ENCODE measurements around the gene CCNQ. TPM values are rescaled to one million over a fixed set of nuclear protein-coding genes. Genes with fewer than 3 reads are reported as not detected.

Gene CCNQ
- polyA plus RNA-seq, 1 of the 3 experiments (the other 2 are of a cell fraction), result 45.3 TPM

DNA sequence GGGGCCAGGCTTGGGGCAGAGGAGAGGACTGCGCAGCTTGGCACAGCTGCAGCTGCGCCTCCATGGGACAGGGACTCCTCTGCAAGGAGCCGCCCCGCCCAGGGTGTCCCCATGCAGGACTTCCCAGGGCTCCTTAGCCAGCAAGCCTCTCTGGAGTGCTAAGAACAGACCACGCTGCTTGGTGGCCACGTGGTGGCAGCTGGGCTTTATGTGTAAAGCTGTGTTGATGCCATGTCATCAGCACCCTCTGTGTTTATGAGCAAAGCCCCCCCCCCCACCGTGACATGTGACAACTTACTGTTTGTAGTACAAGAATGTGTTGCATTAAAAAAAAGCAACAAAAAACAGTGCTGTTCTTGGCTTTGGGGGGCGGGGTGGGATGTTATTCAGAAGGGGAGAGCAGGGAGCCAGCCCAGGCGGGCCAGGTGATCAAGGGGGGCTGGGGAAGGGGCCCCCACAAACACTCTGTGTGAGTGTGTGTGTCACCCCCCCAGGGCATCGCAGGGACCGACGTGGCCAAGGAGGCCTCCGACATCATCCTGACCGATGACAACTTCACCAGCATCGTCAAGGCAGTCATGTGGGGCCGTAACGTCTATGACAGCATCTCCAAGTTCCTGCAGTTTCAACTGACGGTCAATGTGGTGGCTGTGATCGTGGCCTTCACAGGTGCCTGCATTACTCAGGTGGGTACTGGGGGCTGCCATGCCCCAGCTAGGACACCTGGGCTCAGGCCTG, 41.2 kb downstream of the CCNQ start (continued):
- TF ChIP-seq CTCF (IDR thresholded peaks at IDR 0.05) (no peak), PBX3 (IDR thresholded peaks at IDR 0.05) (no peak), MXI1 (IDR thresholded peaks at IDR 0.05; ENCODE audit: low read depth, low read length) (no peak), FOXM1 (IDR thresholded peaks at IDR 0.05; ENCODE audit: low read depth) (no peak), RFX5 (IDR thresholded peaks at IDR 0.05; ENCODE audit: low read length) (no peak), FOSL2 (IDR thresholded peaks at IDR 0.05; ENCODE audit: borderline replicate concordance, low read depth) (no peak), RCOR1 (IDR thresholded peaks at IDR 0.05; ENCODE audit: low read length) (no peak), GABPA (IDR thresholded peaks at IDR 0.05; ENCODE audit: low read depth) (no peak), YY1 (IDR thresholded peaks at IDR 0.05; ENCODE audit: low read depth) (no peak), SMC3 (IDR thresholded peaks at IDR 0.05; ENCODE audit: low read depth, low read length) (no peak)

DNA sequence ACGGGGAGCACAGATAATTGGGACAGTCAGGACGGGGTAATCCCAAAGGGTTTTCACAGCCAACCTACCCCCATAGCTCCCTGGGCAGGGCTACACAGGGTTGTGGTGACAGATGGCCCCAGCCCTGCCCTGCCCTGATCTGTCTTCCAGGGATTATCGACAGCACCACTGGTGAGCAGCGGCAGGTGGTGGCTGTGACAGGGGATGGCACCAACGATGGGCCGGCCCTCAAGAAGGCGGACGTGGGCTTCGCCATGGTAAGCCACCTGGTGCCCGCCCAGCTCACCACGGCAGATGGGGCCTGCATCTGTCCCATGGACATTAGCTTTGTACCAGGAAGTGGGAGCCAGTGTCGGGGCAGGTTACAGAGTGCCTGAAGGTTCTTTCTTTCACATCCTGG, 42.2 kb downstream of the CCNQ start:
- Histone ChIP-seq H4K20me1 (ENCODE audit: insufficient read depth) (no peaks in the 10 kb centered on the region), H3K27me3 (ENCODE audit: insufficient read depth) (peaks cover 90% of the 10 kb centered on the region), H3K9me3 (no peaks in the 10 kb centered on the region), H3K4me1 (ENCODE audit: control insufficient read depth in 1 of 2, insufficient read depth in 2 of 2, low read depth in 1 of 2, low read length in 1 of 2) (no peaks in the 10 kb centered on the region), H3K4me3 (ENCODE audit: low read depth in 2 of 2, low read length in 1 of 2) (no peak overlapping the region), H3K36me3 (replicated peaks in 1 of 2; ENCODE audit: control insufficient read depth in 1 of 2, insufficient read depth in 2 of 2, low read length in 1 of 2) (no peaks in the 10 kb centered on the region), H3K79me2 (ENCODE audit: insufficient read depth) (no peaks in the 10 kb centered on the region), H3K9me2 (no peaks in the 10 kb centered on the region), H3K27ac (ENCODE audit: low read depth in 2 of 2, low read length in 1 of 2) (no peak overlapping the region), H3K4me2 (no peak overlapping the region), H3K9ac (no peak overlapping the region), H3F3A (replicated peaks; ENCODE audit: insufficient read depth) (no peaks in the 10 kb centered on the region), H2AFZ (ENCODE audit: low read depth) (no peak overlapping the region)
- CTCF ChIA-PET, result interaction anchor here (1.1 to 7.9 kb wide), 7 partner anchors 17 to 151 kb away, joined by 3 to 92 read pairs (median 11); partner anchors contain the start of gene DUSP9
- 25% methylated on average over 4 of the region's 12 CpGs for WGBS (ENCODE audit: low lambda C conversion rate)
- no peak for TF ChIP-seq SMC3 (IDR thresholded peaks at IDR 0.05; ENCODE audit: low read depth, low read length)
- no peak for TF ChIP-seq MXI1 (IDR thresholded peaks at IDR 0.05; ENCODE audit: low read depth, low read length)
- TF ChIP-seq EZH2phosphoT487 (IDR thresholded peaks at IDR 0.05; ENCODE audit: borderline replicate concordance, low read depth), result no peak
- TF ChIP-seq PBX3 (IDR thresholded peaks at IDR 0.05), result no peak
- TF ChIP-seq NFIC (IDR thresholded peaks at IDR 0.05; ENCODE audit: borderline replicate concordance), result no peak
- no peak for TF ChIP-seq NRF1 (IDR thresholded peaks at IDR 0.05; ENCODE audit: low read depth, low read length)
- TF ChIP-seq RFX5 (IDR thresholded peaks at IDR 0.05; ENCODE audit: low read length), result no peak
- TF ChIP-seq RAD21 (IDR thresholded peaks at IDR 0.05; ENCODE audit: low read length), result no peak
- no peak for TF ChIP-seq CTCF (IDR thresholded peaks at IDR 0.05)
- no peak for TF ChIP-seq ELF1 (IDR thresholded peaks at IDR 0.05)
- TF ChIP-seq, protein P1, sequence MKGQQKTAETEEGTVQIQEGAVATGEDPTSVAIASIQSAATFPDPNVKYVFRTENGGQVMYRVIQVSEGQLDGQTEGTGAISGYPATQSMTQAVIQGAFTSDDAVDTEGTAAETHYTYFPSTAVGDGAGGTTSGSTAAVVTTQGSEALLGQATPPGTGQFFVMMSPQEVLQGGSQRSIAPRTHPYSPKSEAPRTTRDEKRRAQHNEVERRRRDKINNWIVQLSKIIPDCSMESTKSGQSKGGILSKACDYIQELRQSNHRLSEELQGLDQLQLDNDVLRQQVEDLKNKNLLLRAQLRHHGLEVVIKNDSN (IDR thresholded peaks at IDR 0.05; ENCODE audit: borderline replicate concordance, low read depth), result no peak
- no peak for TF ChIP-seq TEAD4 (IDR thresholded peaks at IDR 0.05; ENCODE audit: borderline replicate concordance, insufficient read depth)
- TF ChIP-seq CHD2 (IDR thresholded peaks at IDR 0.05; ENCODE audit: low read length, partially characterized antibody), result no peak
- POLR2A ChIA-PET, result no interaction called here
- no peak for DNase-seq
